GM18519 (cell line): ENCODE measurements around the gene DERL2.
"Not testable (repeated sequence)": the region's sequence is repeated elsewhere in the genome, so short reads cannot be mapped to it uniquely, and the experiment has no call there.

ENCODE experiments used
- ATAC-seq: cut with Tn5 transposase; IDR thresholded peaks from one replicate; pipeline ENCODE4 v1.9.1; 2021; ENCODE audit warnings: mild to moderate bottlenecking, moderate library complexity; ENCODE audit not compliant: unreplicated experiment, low FRiP score

DERL2 gene

GRCh38 chr17:5439446-5439764 lies 46.6 kb downstream of the DERL2 start:
- no peak for ATAC-seq

DNA sequence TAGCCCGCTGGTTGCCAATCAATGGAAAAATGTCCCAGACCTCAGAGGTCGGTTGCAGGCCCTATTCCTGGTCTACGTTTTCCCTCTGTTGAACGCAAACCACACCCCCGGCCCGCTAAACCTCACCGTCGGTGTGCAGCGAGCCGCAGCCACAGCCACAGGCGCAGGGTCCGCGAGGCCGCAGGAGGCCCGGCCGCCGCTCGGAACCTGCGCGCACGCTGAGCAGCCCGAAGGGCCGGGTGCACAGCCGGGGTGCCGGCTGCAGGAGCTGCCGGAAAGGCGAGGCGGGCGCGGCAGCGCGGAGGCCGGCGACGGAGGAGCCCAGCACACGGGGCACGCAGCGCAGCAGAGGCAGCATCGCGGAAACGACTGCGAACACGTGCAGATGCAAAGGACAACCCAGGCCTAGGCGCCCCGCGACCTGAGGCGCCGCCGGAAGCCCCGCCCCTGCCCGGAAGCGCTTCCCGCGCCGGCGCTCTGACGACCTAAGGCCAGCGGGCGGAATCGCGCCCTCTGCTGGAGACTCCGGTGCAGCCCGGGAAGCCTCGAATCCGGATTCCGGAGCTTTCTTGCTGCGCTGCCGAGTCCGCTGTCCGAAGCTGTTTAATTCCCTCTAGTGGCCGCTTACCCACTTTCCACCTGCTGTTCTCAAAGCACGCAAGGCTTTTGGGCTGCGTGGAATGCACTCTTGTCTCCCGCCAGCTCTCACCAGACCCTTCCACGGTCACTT lies 47.1 kb downstream of the DERL2 start, which contains the start of gene C1QBP:
Gene C1QBP, minus strand, starts transcription at position 440 of the 730 bp plus-strand sequence. Its CDS starts 82 bp downstream, at position 358.
- peak; percentile 63 for ATAC-seq

DNA sequence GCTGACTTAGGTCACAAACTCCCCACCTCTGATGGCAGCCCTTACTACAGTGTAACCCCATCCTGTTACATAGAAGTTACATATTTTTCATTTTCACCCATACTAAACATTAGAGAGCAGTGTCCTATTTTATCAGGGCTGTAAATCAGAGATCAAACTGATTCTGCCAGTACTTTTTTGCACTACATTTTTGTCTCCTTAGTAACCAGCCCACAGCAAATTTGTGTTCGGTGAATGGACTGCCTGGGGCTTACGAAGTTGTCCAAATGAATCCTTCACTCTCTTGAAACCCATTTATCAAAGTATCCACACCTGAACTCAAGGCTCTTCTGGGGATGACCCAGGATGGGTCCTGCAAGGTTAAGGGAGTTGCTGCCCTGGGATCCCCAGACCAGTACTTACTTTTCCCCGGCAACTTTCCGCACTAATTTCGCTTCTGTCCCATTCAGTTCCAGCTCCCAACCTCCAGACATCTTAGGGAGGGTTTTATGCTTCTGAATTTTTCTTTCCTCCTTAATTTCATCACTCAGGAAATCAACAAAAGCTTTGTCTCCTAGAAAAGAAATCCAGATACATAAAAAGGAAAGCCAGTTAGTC lies 48.2 kb downstream of the DERL2 start:
- ATAC-seq: no peak

GRCh38 chr17:5435781-5436315 lies 50.1 kb downstream of the DERL2 start:
- ATAC-seq: not testable (repeated sequence)

DNA sequence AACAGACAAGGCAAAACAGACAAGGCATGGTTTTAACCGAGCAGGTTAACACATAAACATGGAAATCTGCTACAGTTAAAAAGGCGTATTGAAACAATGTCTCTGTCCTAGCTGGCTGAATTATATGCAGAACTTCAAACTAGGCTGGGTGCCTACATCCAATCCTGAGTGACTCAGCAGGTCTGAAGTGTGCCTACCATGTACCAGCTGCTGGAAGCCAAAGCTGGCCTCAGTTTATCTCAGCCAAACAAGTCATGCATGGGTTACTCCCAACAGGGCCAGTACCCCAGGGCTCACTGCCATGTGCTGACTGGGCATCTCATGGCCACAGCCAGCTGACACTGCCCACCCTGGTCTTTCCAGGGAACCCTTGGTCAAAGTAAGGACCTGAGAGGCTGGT lies 51.0 kb downstream of the DERL2 start:
- no peak for ATAC-seq

GRCh38 chr17:5431949-5432556 lies 53.9 kb downstream of the DERL2 start:
- ATAC-seq: no peak

- not testable (repeated sequence) for ATAC-seq
These were observed 54.7 kb downstream of the DERL2 start for GRCh38 chr17:5431234-5431633.

DNA sequence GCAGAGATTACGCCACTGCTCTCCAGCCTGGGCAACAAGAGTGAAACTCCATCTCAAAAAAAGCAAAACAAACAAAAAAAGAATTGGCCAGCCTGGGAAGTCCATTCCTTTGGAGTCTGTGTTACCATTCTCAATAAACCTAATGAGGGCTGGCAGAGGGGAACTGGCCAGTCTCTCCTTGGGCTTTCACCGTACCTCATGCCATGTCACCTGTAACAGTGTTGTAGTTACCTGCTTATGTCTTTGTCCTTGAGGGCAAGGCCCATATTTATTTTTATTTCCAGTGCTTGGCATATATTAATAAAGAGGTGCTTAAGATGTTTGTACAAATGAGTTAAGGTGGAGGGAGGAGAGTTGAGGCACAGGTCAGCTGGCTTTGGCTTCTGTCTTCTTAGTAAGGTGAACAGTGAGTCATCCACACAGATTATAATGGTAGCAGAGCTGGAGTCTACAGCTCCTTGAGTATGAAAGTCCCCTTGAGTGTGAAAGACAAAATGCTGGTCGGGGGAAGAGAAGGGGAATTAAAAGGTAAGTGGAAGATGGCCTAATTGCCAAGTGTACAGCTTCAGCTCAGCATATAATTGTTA lies 55.5 kb downstream of the DERL2 start:
- no peak for ATAC-seq

- ATAC-seq: no peak
These were observed 56.6 kb downstream of the DERL2 start for GRCh38 chr17:5429191-5429887.

DNA sequence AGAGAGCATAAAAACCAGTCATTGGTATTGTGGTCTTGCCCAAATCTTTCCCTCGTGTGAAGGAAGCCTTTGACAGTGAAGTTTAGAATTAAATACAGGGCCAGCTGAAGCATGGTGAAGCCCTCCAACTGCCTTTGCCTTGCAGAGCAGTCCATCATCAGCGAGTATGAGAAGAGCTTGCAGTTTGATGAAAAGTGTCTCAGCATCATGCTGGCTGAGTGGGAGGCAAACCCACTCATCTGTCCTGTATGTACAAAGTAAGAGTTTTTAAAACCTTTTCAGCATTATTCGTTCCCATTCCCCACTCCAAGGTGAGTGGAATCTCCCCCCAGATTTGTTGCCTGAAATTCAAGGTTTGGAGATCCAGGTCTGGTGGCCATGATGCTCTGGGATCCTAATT lies 60.2 kb downstream of the DERL2 start:
- ATAC-seq: no peak

DNA sequence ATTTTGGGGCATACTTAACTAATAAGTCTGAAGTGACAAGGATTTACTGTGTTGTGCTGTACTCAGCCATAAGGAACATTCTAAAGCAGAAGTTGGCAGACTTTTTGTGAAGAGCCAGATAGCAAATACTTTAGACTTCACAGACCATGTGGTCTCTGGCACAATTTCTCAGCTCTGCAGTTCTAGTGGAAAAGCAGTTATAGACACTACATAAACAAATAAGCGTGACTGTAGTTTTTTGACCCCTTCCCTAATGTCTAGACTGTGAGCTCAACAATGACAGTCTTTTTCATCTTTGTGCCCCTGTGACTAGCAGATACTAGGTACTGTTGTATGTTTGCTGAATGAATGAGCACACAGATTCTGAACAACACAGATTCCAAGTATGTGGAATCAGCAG lies 61.1 kb downstream of the DERL2 start:
- ATAC-seq: no peak

- no peak for ATAC-seq
These were observed 63.5 kb downstream of the DERL2 start for GRCh38 chr17:5422505-5422904.
